ENCODE results near the gene CCDC74A. TPM values are rescaled to one million over a fixed set of nuclear protein-coding genes. Genes with fewer than 3 reads are reported as not detected.

Gene CCDC74A
- total and polyA plus RNA-seq, 9 of the 15 experiments (the other 6 are each of a cell fraction or from before 2014, with no cell fraction given), result 1.1 to 38.1 (median 9.6) TPM

DNA sequence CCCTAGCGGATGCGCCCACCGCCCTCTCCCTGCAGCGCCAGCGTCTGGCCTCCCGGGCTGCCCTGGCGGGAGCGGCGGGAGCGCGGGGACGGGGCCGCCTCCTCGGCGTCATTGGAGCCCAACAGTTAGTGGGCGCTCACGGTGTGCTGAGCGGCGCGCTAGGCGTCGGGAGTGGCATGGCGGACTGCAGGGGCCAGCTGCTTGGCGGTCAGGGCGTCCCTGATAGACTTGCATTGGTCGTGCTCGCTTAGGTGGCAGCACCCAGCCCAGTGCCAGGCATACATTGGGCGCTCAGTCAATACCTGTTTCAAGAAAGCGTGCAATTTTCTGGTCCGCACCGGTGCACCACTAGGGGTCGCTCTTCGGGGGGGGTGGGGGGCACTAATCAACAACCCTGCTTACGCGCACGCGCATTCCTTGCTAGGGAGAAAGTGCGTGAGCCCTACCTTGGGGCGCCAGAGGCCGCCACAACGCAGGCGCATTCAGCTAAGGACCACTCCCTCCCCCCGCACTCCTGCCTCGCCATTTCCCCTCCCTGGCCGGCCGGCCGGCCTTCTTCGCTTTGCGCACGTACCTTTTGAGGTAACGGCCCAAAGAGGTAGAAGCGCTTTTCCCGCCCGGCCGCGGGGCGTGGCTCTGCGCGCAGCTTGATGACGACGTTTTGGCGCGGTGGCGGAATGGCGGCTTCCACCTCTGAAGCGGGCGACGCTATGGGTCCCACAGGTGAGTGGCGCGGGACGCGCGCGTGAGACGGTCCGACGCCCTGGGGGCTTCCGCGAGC is 35.1 kb upstream of the CCDC74A start (continued):
- TF ChIP-seq MGA (IDR thresholded peaks at IDR 0.05), result no peak
- TF ChIP-seq, protein P1, sequence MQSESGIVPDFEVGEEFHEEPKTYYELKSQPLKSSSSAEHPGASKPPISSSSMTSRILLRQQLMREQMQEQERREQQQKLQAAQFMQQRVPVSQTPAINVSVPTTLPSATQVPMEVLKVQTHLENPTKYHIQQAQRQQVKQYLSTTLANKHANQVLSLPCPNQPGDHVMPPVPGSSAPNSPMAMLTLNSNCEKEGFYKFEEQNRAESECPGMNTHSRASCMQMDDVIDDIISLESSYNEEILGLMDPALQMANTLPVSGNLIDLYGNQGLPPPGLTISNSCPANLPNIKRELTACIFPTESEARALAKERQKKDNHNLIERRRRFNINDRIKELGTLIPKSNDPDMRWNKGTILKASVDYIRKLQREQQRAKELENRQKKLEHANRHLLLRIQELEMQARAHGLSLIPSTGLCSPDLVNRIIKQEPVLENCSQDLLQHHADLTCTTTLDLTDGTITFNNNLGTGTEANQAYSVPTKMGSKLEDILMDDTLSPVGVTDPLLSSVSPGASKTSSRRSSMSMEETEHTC (IDR thresholded peaks at IDR 0.05), result no peak
- TF ChIP-seq RHOXF2B (CRISPR knock-in tag; conservative IDR thresholded peaks at IDR 0.05), result no peak
- TF ChIP-seq ZNF444 (CRISPR knock-in tag; IDR thresholded peaks at IDR 0.05), result no peak
- no peak for TF ChIP-seq SAFB (IDR thresholded peaks at IDR 0.05; ENCODE audit: borderline replicate concordance, low read depth, low read length)
- TF ChIP-seq ZNF175 (CRISPR knock-in tag; IDR thresholded peaks at IDR 0.05; ENCODE audit: low read depth), result no peak
- TF ChIP-seq, protein P2, sequence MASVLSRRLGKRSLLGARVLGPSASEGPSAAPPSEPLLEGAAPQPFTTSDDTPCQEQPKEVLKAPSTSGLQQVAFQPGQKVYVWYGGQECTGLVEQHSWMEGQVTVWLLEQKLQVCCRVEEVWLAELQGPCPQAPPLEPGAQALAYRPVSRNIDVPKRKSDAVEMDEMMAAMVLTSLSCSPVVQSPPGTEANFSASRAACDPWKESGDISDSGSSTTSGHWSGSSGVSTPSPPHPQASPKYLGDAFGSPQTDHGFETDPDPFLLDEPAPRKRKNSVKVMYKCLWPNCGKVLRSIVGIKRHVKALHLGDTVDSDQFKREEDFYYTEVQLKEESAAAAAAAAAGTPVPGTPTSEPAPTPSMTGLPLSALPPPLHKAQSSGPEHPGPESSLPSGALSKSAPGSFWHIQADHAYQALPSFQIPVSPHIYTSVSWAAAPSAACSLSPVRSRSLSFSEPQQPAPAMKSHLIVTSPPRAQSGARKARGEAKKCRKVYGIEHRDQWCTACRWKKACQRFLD (CRISPR knock-in tag; IDR thresholded peaks at IDR 0.05), result peak; percentile 18; the same call in 1 of the 2 replicates

All from K562 (cell line).